ENCODE results near the gene AMOTL2.

DNA sequence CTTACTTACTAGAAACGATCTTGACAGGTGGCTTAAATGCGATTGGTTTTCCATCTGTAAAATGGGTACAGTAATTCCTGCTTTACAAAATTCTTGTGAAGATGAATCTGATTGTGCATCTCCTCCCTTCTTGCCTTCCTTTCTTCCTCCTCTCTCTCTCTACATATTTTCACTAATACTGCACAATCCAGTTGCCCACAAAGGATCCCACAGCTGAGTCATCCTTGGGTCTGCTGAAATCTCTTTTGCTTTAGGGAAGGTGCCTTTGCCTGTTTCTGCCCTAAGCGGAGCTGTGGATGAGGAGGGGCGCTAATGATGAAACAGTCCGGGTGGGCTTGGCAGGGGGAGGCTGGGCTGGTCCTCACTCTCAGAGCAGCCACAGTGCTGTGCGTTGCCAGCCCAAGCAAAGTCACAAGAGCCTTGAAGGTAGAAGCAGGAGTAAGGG, 46.1 kb downstream of the AMOTL2 start:
- no peak for TF ChIP-seq EZH2 (IDR thresholded peaks at IDR 0.05; ENCODE audit: borderline replicate concordance, low read length)
- TF ChIP-seq, protein P1, sequence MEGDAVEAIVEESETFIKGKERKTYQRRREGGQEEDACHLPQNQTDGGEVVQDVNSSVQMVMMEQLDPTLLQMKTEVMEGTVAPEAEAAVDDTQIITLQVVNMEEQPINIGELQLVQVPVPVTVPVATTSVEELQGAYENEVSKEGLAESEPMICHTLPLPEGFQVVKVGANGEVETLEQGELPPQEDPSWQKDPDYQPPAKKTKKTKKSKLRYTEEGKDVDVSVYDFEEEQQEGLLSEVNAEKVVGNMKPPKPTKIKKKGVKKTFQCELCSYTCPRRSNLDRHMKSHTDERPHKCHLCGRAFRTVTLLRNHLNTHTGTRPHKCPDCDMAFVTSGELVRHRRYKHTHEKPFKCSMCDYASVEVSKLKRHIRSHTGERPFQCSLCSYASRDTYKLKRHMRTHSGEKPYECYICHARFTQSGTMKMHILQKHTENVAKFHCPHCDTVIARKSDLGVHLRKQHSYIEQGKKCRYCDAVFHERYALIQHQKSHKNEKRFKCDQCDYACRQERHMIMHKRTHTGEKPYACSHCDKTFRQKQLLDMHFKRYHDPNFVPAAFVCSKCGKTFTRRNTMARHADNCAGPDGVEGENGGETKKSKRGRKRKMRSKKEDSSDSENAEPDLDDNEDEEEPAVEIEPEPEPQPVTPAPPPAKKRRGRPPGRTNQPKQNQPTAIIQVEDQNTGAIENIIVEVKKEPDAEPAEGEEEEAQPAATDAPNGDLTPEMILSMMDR (conservative IDR thresholded peaks at IDR 0.05 in 1 of 2, IDR thresholded peaks at IDR 0.05 in 1 of 2; ENCODE audit: extremely low read depth in 1 of 2, insufficient read depth in 1 of 2, low read depth in 1 of 2, low read length in 2 of 2) = no peak
